Cardiac muscle cell (in vitro differentiated cells and primary cell): Measurements from ENCODE around the gene MKLN1. TPM values are rescaled to one million over a fixed set of nuclear protein-coding genes. Genes with fewer than 3 reads are reported as not detected.

Experiments
- DNase-seq, 2 donors: peaks; one replicate each; pipeline versions ENCODE4 v3.0.0 to v3.0.0-alpha.2; 2010 to 2017; ENCODE audit warnings: low read depth in 1 of 2, low spot score in 1 of 2
- H3K27ac ChIP-seq: fragments of 200-600 bp; sonication (generic); 2 replicates; pipeline ENCODE4 v1.5.1; 2016
- H3K27me3 ChIP-seq: fragments of 200-600 bp; sonication (generic); 2 replicates; pipeline ENCODE4 v1.6.0; 2016; ENCODE audit warnings: control low read depth
- H3K36me3 ChIP-seq: fragments of 200-600 bp; sonication (generic); 2 replicates; pipeline ENCODE4 v1.5.1; 2016; ENCODE audit warnings: control low read depth
- H3K4me1 ChIP-seq: fragments of 200-600 bp; sonication (generic); 2 replicates; pipeline ENCODE4 v1.8.1; 2017; ENCODE audit warnings: low read depth, mild to moderate bottlenecking, mixed run types
- H3K4me3 ChIP-seq: fragments of 200-600 bp; sonication (generic); 2 replicates; pipeline ENCODE4 v1.5.1; 2016; ENCODE audit warnings: mild to moderate bottlenecking
- H3K9me3 ChIP-seq: fragments of 200-600 bp; sonication (generic); 2 replicates; pipeline ENCODE4 v1.5.1; 2017; ENCODE audit warnings: low read depth, mild to moderate bottlenecking, control low read depth
- CTCF ChIP-seq: IDR thresholded peaks from 2 replicates; pipeline ENCODE4 v1.5.1; 2012; ENCODE audit warnings: low read depth, mild to moderate bottlenecking, low read length
- polyA plus RNA-seq: library from polyadenylated mRNA; unstranded; fragments of >200 nt; fragmentation: Nextera tagmentation; extraction: Ambion mirVana; gene quantifications from 2 replicates; pipeline ENCODE4 v1.2.1, GENCODE V29; 2016
- total RNA-seq: library from RNA; depleted of rRNA; stranded (reverse); fragments of >200 nt; gene quantifications from 2 replicates; pipeline ENCODE4 v1.2.3, GENCODE V29; 2016

MKLN1 gene
- total and polyA plus RNA-seq, 2 experiments from 2014 or later: 26.2 to 35.5 TPM

- Histone ChIP-seq H3K27me3 (no peaks in the 10 kb centered on the region), H3K27ac (peak overlapping the region; percentile 9), H3K4me1 (no peaks in the 10 kb centered on the region), H3K9me3 (no peaks in the 10 kb centered on the region), H3K4me3 (no peak overlapping the region), H3K36me3 (peaks cover 5% of the 10 kb centered on the region)
- DNase-seq: peak in 1 of 2 donors; percentile 55
- no peak for TF ChIP-seq CTCF
These were observed 170.7 kb downstream of the MKLN1 start for GRCh38 chr7:131498237-131498885.

- Histone ChIP-seq H3K36me3 (peaks cover 12% of the 10 kb centered on the region), H3K4me3 (no peak overlapping the region), H3K4me1 (no peaks in the 10 kb centered on the region), H3K27me3 (no peaks in the 10 kb centered on the region), H3K27ac (peak overlapping the region; percentile 59), H3K9me3 (no peaks in the 10 kb centered on the region)
- no peak for TF ChIP-seq CTCF
- no peak for DNase-seq
These were observed 172.1 kb downstream of the MKLN1 start for GRCh38 chr7:131499801-131500200.

GRCh38 chr7:131500357-131500756, 172.7 kb downstream of the MKLN1 start:
- peaks cover 18% of the 10 kb centered on the region for H3K36me3 ChIP-seq

GRCh38 chr7:131501422-131501821, 173.7 kb downstream of the MKLN1 start:
- H3K27me3 ChIP-seq: no peaks in the 10 kb centered on the region
- H3K9me3 ChIP-seq: no peaks in the 10 kb centered on the region
- TF ChIP-seq CTCF: no peak
- peaks cover 24% of the 10 kb centered on the region for H3K36me3 ChIP-seq
- H3K27ac ChIP-seq: peak overlapping the region; percentile 66
- H3K4me3 ChIP-seq: no peak overlapping the region
- H3K4me1 ChIP-seq: no peaks in the 10 kb centered on the region
- DNase-seq: peak in 1 of 2 donors; percentile 65

More at GRCh38 chr7:131500357-131500756, 172.7 kb downstream of the MKLN1 start:
- DNase-seq: no peak
- Histone ChIP-seq H3K4me1 (no peaks in the 10 kb centered on the region), H3K27ac (peak overlapping the region; percentile 59), H3K9me3 (no peaks in the 10 kb centered on the region), H3K27me3 (no peaks in the 10 kb centered on the region), H3K4me3 (no peak overlapping the region)
- no peak for TF ChIP-seq CTCF

GRCh38 chr7:131501930-131502685, 174.4 kb downstream of the MKLN1 start:
- no peak for TF ChIP-seq CTCF
- Histone ChIP-seq H3K4me3 (no peak overlapping the region), H3K36me3 (peaks cover 25% of the 10 kb centered on the region), H3K27me3 (no peaks in the 10 kb centered on the region), H3K4me1 (no peaks in the 10 kb centered on the region), H3K27ac (peak overlapping the region; percentile 66), H3K9me3 (no peaks in the 10 kb centered on the region)
- no peak for DNase-seq
